HG03432 (cell line): ENCODE measurements around the gene SEPTIN2.
A peak's percentile ranks its signal among the peaks of the same experiment; 100 is the strongest.
"Not testable (repeated sequence)": the region's sequence is repeated elsewhere in the genome, so short reads cannot be mapped to it uniquely, and the experiment has no call there.

Source experiments
- ATAC-seq: cut with Tn5 transposase; IDR thresholded peaks from one replicate; pipeline ENCODE4 v1.9.1; 2021; ENCODE audit warnings: mild to moderate bottlenecking, moderate library complexity; ENCODE audit not compliant: unreplicated experiment

Gene SEPTIN2

GRCh38 chr2:241379481-241380480 is 64.1 kb downstream of the SEPTIN2 start:
- ATAC-seq: no peak

- ATAC-seq: no peak
These were observed 66.1 kb downstream of the SEPTIN2 start for GRCh38 chr2:241381872-241382271.

DNA sequence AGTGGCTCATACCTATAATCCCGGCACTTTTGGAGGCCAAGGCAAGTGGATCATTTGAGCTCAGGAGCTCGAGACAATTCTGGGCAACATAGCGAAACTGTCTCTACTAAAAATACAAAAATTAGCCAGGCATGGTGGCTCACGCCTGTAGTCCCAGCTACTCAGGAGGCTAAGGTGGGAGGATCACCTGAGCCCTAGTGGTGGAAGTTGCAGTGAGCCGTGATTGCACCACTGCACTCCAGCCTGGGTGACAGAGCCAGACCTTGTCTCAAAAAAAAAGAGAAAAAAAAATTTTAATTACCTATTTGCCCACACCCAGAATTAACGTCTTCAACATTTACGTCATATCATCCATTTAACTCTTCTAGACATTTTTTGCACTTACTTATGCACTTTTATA is 69.7 kb downstream of the SEPTIN2 start:
- not testable (repeated sequence) for ATAC-seq

DNA sequence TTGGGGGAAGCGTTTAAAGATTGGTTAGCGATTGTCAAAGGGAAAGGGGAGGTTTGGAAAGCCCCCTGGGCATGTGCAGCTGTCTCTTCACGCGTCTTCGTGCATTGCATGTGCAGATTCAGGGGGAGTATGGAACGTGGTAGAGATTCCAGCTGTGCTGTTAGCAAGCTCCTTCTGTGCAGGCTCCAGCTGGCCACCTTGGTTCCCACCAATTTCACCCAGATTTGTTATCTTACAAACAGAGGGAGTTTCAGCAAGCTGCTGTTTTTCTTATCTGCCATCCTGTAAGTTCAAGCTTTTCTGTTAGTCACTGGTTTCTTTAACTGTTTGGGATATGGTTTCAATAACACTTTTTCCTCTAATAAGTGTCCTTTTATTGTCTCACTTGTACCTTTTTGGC is 70.8 kb downstream of the SEPTIN2 start:
- ATAC-seq: no peak

- ATAC-seq: no peak
These were observed 74.0 kb downstream of the SEPTIN2 start for GRCh38 chr2:241389697-241390096.

DNA sequence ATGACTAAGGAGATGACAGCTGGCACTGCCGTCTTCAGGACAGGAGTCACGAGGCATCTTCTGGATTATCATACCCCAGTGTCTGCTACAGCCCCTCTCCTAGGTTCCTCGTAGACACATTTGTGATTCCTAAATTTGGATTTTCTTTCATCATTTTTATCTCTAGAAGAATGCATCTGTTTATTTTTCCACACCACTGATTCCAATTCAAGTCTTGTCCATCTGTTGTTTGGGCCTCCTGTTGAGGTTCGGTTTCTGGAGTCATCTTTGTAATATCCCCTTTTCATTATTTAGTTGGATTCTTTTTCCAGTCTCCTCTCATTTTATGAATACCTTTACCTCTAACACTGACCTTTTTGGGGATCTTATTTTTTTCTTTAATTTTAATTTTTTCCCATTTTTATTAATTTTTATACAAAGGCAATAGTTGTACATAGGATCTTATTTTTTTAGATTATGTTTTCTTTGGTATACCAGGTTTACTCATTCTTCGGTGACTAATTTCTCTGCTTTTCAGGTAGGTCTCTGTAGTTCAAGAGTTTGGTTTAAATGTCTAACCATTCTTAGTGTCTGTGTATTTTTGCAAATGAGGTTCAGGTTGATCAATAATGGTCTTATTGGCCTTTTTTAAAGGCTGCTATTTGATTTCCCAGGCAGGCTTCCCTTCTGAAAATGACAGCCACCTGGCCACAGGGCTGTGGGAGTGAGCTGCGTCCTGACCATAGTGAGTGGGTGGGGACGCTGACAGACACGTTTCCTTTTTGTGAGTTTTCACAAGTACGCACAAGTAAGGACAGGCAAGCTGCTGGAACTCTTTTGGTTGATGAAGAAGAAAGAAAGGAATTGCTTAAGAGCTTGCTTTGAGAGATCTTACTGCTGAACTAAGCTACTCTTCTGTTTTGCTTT is 74.8 kb downstream of the SEPTIN2 start:
- no peak for ATAC-seq

DNA sequence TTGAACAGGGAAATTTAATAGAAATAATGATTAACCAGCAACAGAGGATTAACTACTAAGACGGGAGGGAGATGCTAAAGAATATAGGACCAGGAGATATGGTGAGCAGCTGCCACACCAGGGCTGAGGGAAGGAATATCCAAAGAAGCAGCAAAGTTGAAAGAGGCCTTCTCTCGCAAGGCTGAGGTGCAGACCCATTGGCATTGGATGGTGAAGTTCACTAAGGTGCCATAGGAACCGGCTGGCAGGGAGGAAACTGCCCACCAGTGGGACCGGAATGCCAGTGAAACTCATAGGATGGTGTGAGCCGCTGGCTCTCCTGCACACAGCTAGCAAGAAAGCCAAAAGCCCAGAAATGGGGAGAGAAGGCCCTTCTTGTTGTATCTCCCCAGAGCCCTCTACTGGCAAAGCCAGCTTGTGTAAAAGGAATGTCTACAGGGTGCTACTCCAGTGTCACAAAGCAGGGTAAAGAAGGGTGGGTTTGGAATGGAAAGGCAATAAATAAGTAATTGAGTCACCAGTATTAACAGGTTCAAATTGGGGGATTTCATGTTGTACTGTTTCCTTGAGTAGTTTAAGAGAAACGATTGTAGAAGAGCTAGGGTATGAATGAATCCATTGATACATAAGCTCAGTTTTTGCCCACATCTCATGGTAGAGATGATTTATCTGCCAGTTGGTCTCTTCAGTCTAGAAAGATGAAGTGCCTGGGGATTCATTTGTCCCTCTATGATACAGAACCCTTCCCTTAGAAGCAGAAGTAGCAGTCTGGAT is 76.4 kb downstream of the SEPTIN2 start:
- peak; percentile 40 for ATAC-seq

DNA sequence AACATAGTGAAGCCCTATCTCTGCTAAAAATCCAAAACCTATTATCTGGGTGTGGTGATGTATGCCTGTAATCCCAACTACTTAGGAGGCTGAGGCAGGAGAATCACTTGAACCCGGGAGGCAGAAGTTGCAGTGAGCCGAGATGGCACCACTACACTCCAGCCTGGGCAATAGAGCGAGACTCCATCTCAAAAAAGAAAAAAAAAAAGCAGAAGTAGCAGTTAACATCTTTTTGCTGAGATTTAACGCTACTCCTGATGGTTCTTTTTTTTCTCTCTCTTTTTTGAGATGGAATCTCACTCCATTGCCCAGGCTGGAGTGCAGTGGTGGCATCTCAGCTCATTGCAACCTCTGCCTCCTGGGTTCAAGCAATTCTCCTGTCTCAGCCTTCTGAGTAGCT is 77.0 kb downstream of the SEPTIN2 start:
- ATAC-seq: not testable (repeated sequence)

- no peak for ATAC-seq
These were observed 77.9 kb downstream of the SEPTIN2 start for GRCh38 chr2:241393524-241394196.

DNA sequence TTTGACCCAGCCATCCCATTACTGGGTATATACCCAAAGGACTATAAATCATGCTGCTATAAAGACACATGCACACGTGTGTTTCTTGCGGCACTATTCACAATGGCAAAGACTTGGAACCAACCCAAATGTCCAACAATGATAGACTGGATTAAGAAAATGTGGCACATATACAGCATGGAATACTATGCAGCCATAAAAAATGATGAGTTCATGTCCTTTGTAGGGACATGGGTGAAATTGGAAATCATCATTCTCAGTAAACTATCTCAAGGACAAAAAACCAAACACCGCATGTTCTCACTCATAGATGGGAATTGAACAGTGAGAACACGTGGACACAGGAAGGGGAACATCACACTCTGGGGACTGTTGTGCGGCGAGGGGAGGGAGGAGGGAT is 81.1 kb downstream of the SEPTIN2 start:
- not testable (repeated sequence) for ATAC-seq

DNA sequence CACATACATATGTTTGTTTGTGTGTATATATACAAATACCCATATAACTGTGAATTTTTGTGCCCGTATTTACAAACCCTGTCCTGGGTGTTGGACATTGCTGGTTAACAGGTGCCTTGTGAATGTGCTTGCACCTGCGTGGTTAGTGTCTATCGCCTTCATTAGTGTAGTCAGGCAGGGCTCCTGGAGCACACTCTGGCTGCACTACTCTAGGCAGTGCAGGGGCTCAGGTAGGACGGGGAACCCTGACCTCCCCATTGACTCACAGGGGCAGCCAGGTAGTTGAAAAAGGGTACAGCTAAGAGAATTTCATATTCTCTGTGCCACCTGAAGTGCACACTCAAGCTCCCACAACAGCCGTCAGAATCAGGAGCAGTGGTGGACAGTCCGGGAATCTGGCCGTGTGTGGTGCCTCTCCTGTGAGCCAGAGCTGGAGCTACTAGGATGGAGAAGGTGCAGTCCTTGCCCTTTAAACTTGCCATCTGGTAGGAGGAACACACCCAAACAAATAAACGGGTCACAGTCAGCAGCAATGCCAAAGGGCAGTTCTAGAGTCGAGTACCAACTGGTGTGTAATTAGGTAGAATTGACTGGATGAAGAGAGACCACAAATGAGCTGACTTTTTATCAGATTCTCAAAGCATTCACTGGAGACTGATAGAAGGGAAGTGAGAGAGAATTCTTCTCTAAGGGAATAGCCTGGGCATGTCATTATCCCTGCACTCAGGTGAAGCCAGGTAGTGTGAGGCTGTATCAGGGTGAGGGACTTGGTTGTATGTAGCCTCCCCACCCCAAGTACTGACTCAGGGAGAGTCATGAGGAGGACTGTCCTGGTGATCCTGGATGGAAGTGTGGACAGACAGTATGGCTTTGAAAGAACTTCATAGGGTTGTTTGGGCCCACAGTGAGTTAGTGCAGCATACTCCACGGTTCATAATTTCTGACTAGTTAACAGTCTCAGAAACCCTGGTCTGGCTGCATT is 84.5 kb downstream of the SEPTIN2 start:
- ATAC-seq: no peak
